DOHH2 (cell line): ENCODE data around the gene DCAF8.
A peak's percentile ranks its signal among the peaks of the same experiment; 100 is the strongest.

Source experiments
- H3F3A ChIP-seq: fragments of 200-600 bp; sonication (generic), shearing (Covaris generic); 2 replicates; pipeline ENCODE4 v1.6.0; 2016; ENCODE audit warnings: antibody characterized with exemption, mild to moderate bottlenecking; ENCODE audit not compliant: control insufficient read depth, insufficient read depth
- H3K27ac ChIP-seq: fragments of 200-600 bp; sonication (generic); 2 replicates; pipeline ENCODE4 v1.5.1; 2014; ENCODE audit warnings: low read depth, mild to moderate bottlenecking, low read length, moderate library complexity
- H3K27me3 ChIP-seq: fragments of 200-600 bp; sonication (generic); 2 replicates; pipeline ENCODE4 v1.6.1; 2014; ENCODE audit warnings: mild to moderate bottlenecking, low read length, mixed read lengths; ENCODE audit not compliant: control insufficient read depth
- H3K36me3 ChIP-seq: fragments of 200-600 bp; sonication (generic); 2 replicates; pipeline ENCODE4 v1.6.1; 2014; ENCODE audit warnings: mild to moderate bottlenecking, low read length, moderate library complexity, mixed read lengths; ENCODE audit not compliant: control insufficient read depth
- H3K4me1 ChIP-seq: fragments of 200-600 bp; sonication (generic); 2 replicates; pipeline ENCODE4 v1.6.1; 2014; ENCODE audit warnings: mild to moderate bottlenecking, low read length, mixed read lengths; ENCODE audit not compliant: control insufficient read depth
- H3K4me2 ChIP-seq: fragments of 200-600 bp; sonication (generic); 2 replicates; pipeline ENCODE4 v1.6.0; 2014; ENCODE audit warnings: mild to moderate bottlenecking, low read length, moderate library complexity
- H3K4me3 ChIP-seq: fragments of 200-600 bp; sonication (generic); 2 replicates; pipeline ENCODE4 v1.5.1; 2014; ENCODE audit warnings: mild to moderate bottlenecking, low read length, mixed read lengths
- H3K79me2 ChIP-seq: fragments of 200-600 bp; sonication (generic); 2 replicates; pipeline ENCODE4 v1.6.1; 2014; ENCODE audit warnings: mild to moderate bottlenecking, low read length, mixed read lengths; ENCODE audit not compliant: control insufficient read depth
- H3K9me2 ChIP-seq: fragments of 200-600 bp; sonication (generic); replicated peaks from 2 replicates; pipeline ENCODE4 v1.6.1; 2014; ENCODE audit warnings: mild to moderate bottlenecking, low read length, mixed read lengths; ENCODE audit not compliant: control insufficient read depth
- H3K9me3 ChIP-seq: fragments of 200-600 bp; sonication (generic); 2 replicates; pipeline ENCODE4 v1.6.1; 2014; ENCODE audit warnings: antibody characterized with exemption, low read length, mixed read lengths; ENCODE audit not compliant: control insufficient read depth, insufficient read depth
- H4K20me1 ChIP-seq: fragments of 200-600 bp; sonication (generic); 2 replicates; pipeline ENCODE4 v1.6.0; 2014; ENCODE audit warnings: low read depth, mild to moderate bottlenecking, antibody characterized with exemption, low read length, moderate library complexity; ENCODE audit not compliant: control insufficient read depth, insufficient read depth
- EZH2phosphoT487 ChIP-seq: fragments of 200-600 bp; sonication (generic); IDR thresholded peaks from 2 replicates; pipeline ENCODE4 v1.6.1; 2017; ENCODE audit warnings: borderline replicate concordance, mild to moderate bottlenecking, antibody characterized with exemption, low read length, moderate library complexity, mixed read lengths
- TF ChIP-seq, protein P1 (sequence below): fragments of 200-600 bp; sonication (generic); IDR thresholded peaks from one replicate; pipeline ENCODE4 v1.5.1; 2014; ENCODE audit warnings: antibody characterized with exemption, mild to moderate bottlenecking, low read depth, low read length; ENCODE audit not compliant: poor library complexity, severe bottlenecking

DCAF8 gene

GRCh38 chr1:160207771-160208556 lies 54.4 kb downstream of the DCAF8 start:
- no peaks in the 10 kb centered on the region for H3K27me3 ChIP-seq
- peaks cover 76% of the 10 kb centered on the region for H3K36me3 ChIP-seq
- no peaks in the 10 kb centered on the region; the same call in 1 of the 2 replicates for H4K20me1 ChIP-seq
- peaks cover 42% of the 10 kb centered on the region for H3K4me1 ChIP-seq
- no peaks in the 10 kb centered on the region for H3K9me3 ChIP-seq
- no peak overlapping the region for H3K4me3 ChIP-seq
- TF ChIP-seq EZH2phosphoT487: no peak
- TF ChIP-seq, protein P1, sequence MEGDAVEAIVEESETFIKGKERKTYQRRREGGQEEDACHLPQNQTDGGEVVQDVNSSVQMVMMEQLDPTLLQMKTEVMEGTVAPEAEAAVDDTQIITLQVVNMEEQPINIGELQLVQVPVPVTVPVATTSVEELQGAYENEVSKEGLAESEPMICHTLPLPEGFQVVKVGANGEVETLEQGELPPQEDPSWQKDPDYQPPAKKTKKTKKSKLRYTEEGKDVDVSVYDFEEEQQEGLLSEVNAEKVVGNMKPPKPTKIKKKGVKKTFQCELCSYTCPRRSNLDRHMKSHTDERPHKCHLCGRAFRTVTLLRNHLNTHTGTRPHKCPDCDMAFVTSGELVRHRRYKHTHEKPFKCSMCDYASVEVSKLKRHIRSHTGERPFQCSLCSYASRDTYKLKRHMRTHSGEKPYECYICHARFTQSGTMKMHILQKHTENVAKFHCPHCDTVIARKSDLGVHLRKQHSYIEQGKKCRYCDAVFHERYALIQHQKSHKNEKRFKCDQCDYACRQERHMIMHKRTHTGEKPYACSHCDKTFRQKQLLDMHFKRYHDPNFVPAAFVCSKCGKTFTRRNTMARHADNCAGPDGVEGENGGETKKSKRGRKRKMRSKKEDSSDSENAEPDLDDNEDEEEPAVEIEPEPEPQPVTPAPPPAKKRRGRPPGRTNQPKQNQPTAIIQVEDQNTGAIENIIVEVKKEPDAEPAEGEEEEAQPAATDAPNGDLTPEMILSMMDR: no peak
- peaks cover 60% of the 10 kb centered on the region for H3K79me2 ChIP-seq
- H3K9me2 ChIP-seq: no peaks in the 10 kb centered on the region
- H3K4me2 ChIP-seq: no peak overlapping the region
- H3K27ac ChIP-seq: peak overlapping the region; percentile 100; the same call in 1 of the 2 replicates
- peaks cover 10% of the 10 kb centered on the region for H3F3A ChIP-seq

- Histone ChIP-seq H4K20me1 (no peaks in the 10 kb centered on the region; the same call in 1 of the 2 replicates), H3K27me3 (no peaks in the 10 kb centered on the region), H3K9me2 (no peaks in the 10 kb centered on the region), H3F3A (peaks cover 10% of the 10 kb centered on the region), H3K36me3 (peaks cover 68% of the 10 kb centered on the region), H3K4me1 (peaks cover 42% of the 10 kb centered on the region), H3K4me2 (peak overlapping the region; percentile 93), H3K79me2 (peaks cover 60% of the 10 kb centered on the region), H3K9me3 (no peaks in the 10 kb centered on the region), H3K4me3 (peak overlapping the region; percentile 97), H3K27ac (peak overlapping the region; percentile 100)
- TF ChIP-seq, protein P1: no peak
- no peak for TF ChIP-seq EZH2phosphoT487
Observed at GRCh38 chr1:160207118-160207650, 55.2 kb downstream of the DCAF8 start.

- Histone ChIP-seq H3K27me3 (no peaks in the 10 kb centered on the region), H3K4me3 (peak overlapping the region; percentile 97), H3K9me2 (no peaks in the 10 kb centered on the region), H3F3A (peaks cover 10% of the 10 kb centered on the region), H3K4me1 (peaks cover 42% of the 10 kb centered on the region), H3K27ac (peak overlapping the region; percentile 100), H3K9me3 (no peaks in the 10 kb centered on the region), H3K79me2 (peaks cover 60% of the 10 kb centered on the region), H4K20me1 (no peaks in the 10 kb centered on the region; the same call in 1 of the 2 replicates), H3K4me2 (peak overlapping the region; percentile 93), H3K36me3 (peaks cover 62% of the 10 kb centered on the region)
- TF ChIP-seq, protein P1: no peak
Observed at GRCh38 chr1:160206421-160207117, 55.8 kb downstream of the DCAF8 start.
